HepG2 (cell line): ENCODE data around the gene NPC2. TPM values are rescaled to one million over a fixed set of nuclear protein-coding genes. Genes with fewer than 3 reads are reported as not detected.

Source experiments
- CENPBD1 ChIP-seq: sonication (generic); formaldehyde crosslinking; IDR thresholded peaks from 2 replicates; pipeline ENCODE4 v1.8.0; 2022; ENCODE audit warnings: missing genetic modification reagents, low read depth, mild to moderate bottlenecking, borderline replicate concordance
- E2F5 ChIP-seq: sonication (generic); formaldehyde crosslinking; conservative IDR thresholded peaks from 2 replicates; pipeline ENCODE4 v1.4.0; 2020; ENCODE audit warnings: missing genetic modification reagents
- FOXO4 ChIP-seq: sonication (generic); formaldehyde crosslinking; conservative IDR thresholded peaks from 2 replicates; pipeline ENCODE4 v1.8.1; 2023; ENCODE audit warnings: missing genetic modification reagents
- MTF1 ChIP-seq: sonication (generic); formaldehyde crosslinking; IDR thresholded peaks from 2 replicates; pipeline ENCODE4 v1.5.0; 2020; ENCODE audit warnings: missing genetic modification reagents
- PLRG1 ChIP-seq: fragments of 450-650 bp; conservative IDR thresholded peaks from 2 replicates; pipeline ENCODE4 v1.6.1; 2016
- SNRNP70 ChIP-seq: fragments of 200-400 bp; formaldehyde crosslinking; IDR thresholded peaks from 2 replicates; pipeline ENCODE4 v1.6.1; 2017; ENCODE audit warnings: mild to moderate bottlenecking, low read depth, low read length, moderate library complexity
- SP140L ChIP-seq: sonication (generic); formaldehyde crosslinking; IDR thresholded peaks from 2 replicates; pipeline ENCODE4 v1.4.0; 2020; ENCODE audit warnings: missing genetic modification reagents, borderline replicate concordance
- TFDP1 ChIP-seq: IDR thresholded peaks from 2 replicates; pipeline ENCODE4 v1.6.1; 2016; ENCODE audit warnings: missing compliant biosample characterization, missing genetic modification reagents, borderline replicate concordance
- THAP8 ChIP-seq: sonication (generic); formaldehyde crosslinking; IDR thresholded peaks from 2 replicates; pipeline ENCODE4 v1.5.1; 2020; ENCODE audit warnings: missing genetic modification reagents, mild to moderate bottlenecking, borderline replicate concordance
- ZFP1 ChIP-seq: IDR thresholded peaks from 2 replicates; pipeline ENCODE4 v1.6.1; 2016
- ZNF30 ChIP-seq: sonication (generic); formaldehyde crosslinking; IDR thresholded peaks from 2 replicates; pipeline ENCODE4 v1.5.0; 2020; ENCODE audit warnings: mild to moderate bottlenecking, missing genetic modification reagents
- ZNF816 ChIP-seq: sonication (generic); formaldehyde crosslinking; IDR thresholded peaks from 2 replicates; pipeline ENCODE4 v1.8.0; 2022; ENCODE audit warnings: missing genetic modification reagents, mild to moderate bottlenecking, borderline replicate concordance
- ZSCAN21 ChIP-seq: sonication (generic); formaldehyde crosslinking; IDR thresholded peaks from 2 replicates; pipeline ENCODE4 v1.8.0; 2022; ENCODE audit warnings: mild to moderate bottlenecking, missing genetic modification reagents, moderate library complexity, borderline replicate concordance
- polyA plus RNA-seq, 8 experiments: library from polyadenylated mRNA; depleted of rRNA in 3 of 8; stranded (reverse) in 7 of 8; unstranded in 1 of 8; fragments of >200 nt; fragmentation: Illumina TruSeq in 4 of 8; extraction: Trizol in 4 of 8; gene quantifications; 2 replicates each; pipeline versions ENCODE4 v1.2.1 to v1.2.3, GENCODE V29; 2011 to 2016; ENCODE audit warnings: low read depth in 4 of 8, missing spikeins in 1 of 8, mixed read lengths in 1 of 8; ENCODE audit not compliant: insufficient read depth in 1 of 8
- total RNA-seq, 5 experiments: library from RNA; depleted of rRNA; stranded (reverse); fragments of >200 nt; fragmentation: Illumina TruSeq; extraction: Trizol; gene quantifications; 2 replicates each; pipeline ENCODE4 v1.2.3, GENCODE V29; 2016; ENCODE audit warnings: low read depth in 1 of 5
- TF ChIP-seq, protein P1 (sequence below): sonication (generic); formaldehyde crosslinking; IDR thresholded peaks from 2 replicates; pipeline ENCODE4; 2020; ENCODE audit warnings: missing genetic modification reagents, mild to moderate bottlenecking, borderline replicate concordance
- TF ChIP-seq, protein P2 (sequence below): sonication (generic); formaldehyde crosslinking; IDR thresholded peaks from 2 replicates; pipeline ENCODE4 v1.9.0; 2022; ENCODE audit warnings: low read depth, missing genetic modification reagents
- TF ChIP-seq, protein P3 (sequence below): sonication (generic); formaldehyde crosslinking; IDR thresholded peaks from 2 replicates; pipeline ENCODE4 v1.8.1; 2023; ENCODE audit warnings: mild to moderate bottlenecking, moderate library complexity, missing genetic modification reagents

The NPC2 gene
- total and polyA plus RNA-seq, 2 of the 13 experiments (the other 11 are each of a cell fraction or from before 2014, with no cell fraction given), result 132 to 164 TPM

DNA sequence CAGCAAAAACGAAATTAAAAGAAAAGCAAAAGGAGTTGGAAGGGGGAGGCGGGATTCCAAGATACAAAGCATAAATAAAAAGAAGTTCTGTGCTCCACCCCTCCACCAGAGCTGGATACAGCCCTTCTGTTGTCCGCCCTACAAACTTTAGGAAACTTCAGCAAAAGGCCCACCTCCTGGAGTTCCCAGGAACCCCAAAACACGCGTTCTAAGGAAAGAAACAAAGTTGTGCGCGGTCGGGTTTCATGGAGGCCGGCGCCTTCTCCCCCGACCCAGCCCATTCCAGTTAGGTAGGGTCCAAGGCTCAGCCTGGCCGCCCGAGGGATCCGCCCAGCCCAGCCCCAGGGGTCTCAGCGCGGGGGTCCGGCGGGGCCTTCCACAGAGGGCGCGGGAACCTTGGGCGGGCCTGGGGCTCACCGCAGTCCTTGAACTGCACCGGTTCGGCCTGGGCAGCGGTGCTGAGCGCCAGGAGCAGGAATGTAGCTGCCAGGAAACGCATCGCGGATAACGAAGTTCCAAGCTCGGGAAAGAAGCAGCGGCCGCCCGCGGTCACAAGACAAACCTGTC, at the start of gene NPC2 (continued):
- TF ChIP-seq THAP8 (CRISPR knock-in tag) (peak; percentile 26; the same call in 1 of the 2 replicates), TFDP1 (CRISPR knock-in tag) (no peak), ZFP1 (CRISPR knock-in tag) (peak; percentile 32; the same call in 1 of the 2 replicates), ZSCAN21 (CRISPR knock-in tag) (no peak), PLRG1 (no peak), FOXO4 (CRISPR knock-in tag) (no peak), SP140L (CRISPR knock-in tag) (no peak), SNRNP70 (no peak), E2F5 (no peak), MTF1 (CRISPR knock-in tag) (no peak), CENPBD1 (CRISPR knock-in tag) (no peak), ZNF30 (CRISPR knock-in tag) (no peak), ZNF816 (CRISPR knock-in tag) (0 out of 2 replicates have a peak, but pooled peaks have one; percentile 20)
- TF ChIP-seq, protein P1, sequence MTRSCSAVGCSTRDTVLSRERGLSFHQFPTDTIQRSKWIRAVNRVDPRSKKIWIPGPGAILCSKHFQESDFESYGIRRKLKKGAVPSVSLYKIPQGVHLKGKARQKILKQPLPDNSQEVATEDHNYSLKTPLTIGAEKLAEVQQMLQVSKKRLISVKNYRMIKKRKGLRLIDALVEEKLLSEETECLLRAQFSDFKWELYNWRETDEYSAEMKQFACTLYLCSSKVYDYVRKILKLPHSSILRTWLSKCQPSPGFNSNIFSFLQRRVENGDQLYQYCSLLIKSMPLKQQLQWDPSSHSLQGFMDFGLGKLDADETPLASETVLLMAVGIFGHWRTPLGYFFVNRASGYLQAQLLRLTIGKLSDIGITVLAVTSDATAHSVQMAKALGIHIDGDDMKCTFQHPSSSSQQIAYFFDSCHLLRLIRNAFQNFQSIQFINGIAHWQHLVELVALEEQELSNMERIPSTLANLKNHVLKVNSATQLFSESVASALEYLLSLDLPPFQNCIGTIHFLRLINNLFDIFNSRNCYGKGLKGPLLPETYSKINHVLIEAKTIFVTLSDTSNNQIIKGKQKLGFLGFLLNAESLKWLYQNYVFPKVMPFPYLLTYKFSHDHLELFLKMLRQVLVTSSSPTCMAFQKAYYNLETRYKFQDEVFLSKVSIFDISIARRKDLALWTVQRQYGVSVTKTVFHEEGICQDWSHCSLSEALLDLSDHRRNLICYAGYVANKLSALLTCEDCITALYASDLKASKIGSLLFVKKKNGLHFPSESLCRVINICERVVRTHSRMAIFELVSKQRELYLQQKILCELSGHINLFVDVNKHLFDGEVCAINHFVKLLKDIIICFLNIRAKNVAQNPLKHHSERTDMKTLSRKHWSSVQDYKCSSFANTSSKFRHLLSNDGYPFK (CRISPR knock-in tag), result no peak
- TF ChIP-seq, protein P2, sequence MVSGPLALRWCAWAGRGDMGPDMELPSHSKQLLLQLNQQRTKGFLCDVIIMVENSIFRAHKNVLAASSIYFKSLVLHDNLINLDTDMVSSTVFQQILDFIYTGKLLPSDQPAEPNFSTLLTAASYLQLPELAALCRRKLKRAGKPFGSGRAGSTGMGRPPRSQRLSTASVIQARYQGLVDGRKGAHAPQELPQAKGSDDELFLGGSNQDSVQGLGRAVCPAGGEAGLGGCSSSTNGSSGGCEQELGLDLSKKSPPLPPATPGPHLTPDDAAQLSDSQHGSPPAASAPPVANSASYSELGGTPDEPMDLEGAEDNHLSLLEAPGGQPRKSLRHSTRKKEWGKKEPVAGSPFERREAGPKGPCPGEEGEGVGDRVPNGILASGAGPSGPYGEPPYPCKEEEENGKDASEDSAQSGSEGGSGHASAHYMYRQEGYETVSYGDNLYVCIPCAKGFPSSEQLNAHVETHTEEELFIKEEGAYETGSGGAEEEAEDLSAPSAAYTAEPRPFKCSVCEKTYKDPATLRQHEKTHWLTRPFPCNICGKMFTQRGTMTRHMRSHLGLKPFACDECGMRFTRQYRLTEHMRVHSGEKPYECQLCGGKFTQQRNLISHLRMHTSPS, result no peak
- TF ChIP-seq, protein P3, sequence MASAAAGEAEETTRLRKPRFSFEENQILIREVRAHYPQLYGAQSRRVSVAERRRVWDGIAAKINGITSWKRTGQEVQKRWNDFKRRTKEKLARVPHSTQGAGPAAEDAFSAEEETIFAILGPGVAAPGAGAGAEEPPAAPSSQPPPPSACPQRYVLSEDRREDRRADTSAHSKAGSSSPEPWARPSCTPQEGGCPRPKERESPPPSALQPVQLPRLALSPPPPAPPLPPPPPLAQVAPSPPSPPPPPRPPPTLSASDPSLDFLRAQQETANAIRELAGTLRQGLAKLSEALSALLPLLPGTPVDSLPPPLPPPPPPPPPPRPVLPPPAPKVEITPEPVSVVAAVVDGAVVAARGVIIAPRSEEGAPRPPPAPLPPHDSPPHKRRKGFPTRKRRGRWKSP, result no peak
